Stimulated activated naive CD8-positive, alpha-beta T cell treated with anti-CD3 and anti-CD28 coated beads, Interleukin-15, amount 100 ng/mL, for 72 hours (primary cell): Measurements from ENCODE around the gene BDKRB2.
A peak's percentile ranks its signal among the peaks of the same experiment; 100 is the strongest.

Source experiments
- ATAC-seq: fragments of 150-1000 bp; cut with Tn5 transposase; 2 replicates; pipeline ENCODE4 v1.10.0; 2021; ENCODE audit warnings: mild to moderate bottlenecking, moderate library complexity
- DNase-seq, 2 donors: peaks; one replicate each; pipeline ENCODE4 v3.0.0; 2021 to 2022
- H3K27ac Mint-ChIP-seq, 2 donors: one replicate each; pipeline ENCODE4 v1.8.0; 2022; ENCODE audit warnings: mild to moderate bottlenecking in 2 of 2, mixed read lengths in 2 of 2, moderate library complexity in 2 of 2
- H3K27me3 Mint-ChIP-seq: one replicate; pipeline ENCODE4 v1.8.0; 2022; ENCODE audit warnings: mixed read lengths
- H3K4me1 Mint-ChIP-seq: one replicate; pipeline ENCODE4 v1.8.0; 2022; ENCODE audit warnings: mild to moderate bottlenecking, mixed read lengths
- H3K4me3 Mint-ChIP-seq, 2 donors: one replicate each; pipeline ENCODE4 v1.8.0; 2022; ENCODE audit warnings: mild to moderate bottlenecking in 2 of 2, mixed read lengths in 2 of 2, moderate library complexity in 1 of 2
- H3K9me3 Mint-ChIP-seq, 2 donors: one replicate each; pipeline ENCODE4 v1.8.0; 2022; ENCODE audit warnings: mixed read lengths in 2 of 2

BDKRB2 gene

GRCh38 chr14:96272777-96273473 lies 68.3 kb downstream of the BDKRB2 start:
- H3K27me3 Mint-ChIP-seq = no peaks in the 10 kb centered on the region
- H3K27ac Mint-ChIP-seq = no peak overlapping the region
- H3K4me3 Mint-ChIP-seq = no peak overlapping the region
- ATAC-seq = no peak
- peaks cover 3 to 15% of the 10 kb centered on the region in 2 donors for H3K9me3 Mint-ChIP-seq
- peaks cover 4% of the 10 kb centered on the region for H3K4me1 Mint-ChIP-seq
- DNase-seq = no peak

DNA sequence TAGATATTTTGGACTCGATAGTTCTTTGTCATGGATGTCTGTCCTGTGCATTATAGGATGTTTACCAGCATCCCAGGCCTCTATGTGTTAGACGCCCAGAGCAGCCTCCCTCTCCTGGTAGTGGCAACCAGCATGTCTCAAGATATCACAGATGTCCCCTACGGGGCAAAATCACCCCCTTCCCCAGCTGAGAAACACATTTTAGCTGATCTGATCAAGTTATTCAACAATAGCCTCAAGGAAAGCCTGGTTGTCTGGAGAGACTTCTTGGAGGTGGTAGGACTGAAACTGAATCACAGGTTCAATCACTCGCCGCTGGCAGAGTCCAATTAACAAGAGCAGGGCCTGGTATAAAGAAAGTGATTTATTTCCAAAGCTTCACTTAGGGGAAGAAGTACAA lies 69.0 kb downstream of the BDKRB2 start:
- Mint-ChIP-seq H3K4me3 (no peak overlapping the region), H3K27ac (no peak overlapping the region), H3K9me3 (peaks cover 4 to 20% of the 10 kb centered on the region in 2 donors), H3K27me3 (no peaks in the 10 kb centered on the region), H3K4me1 (peaks cover 4% of the 10 kb centered on the region)
- no peak for ATAC-seq
- DNase-seq = no peak

GRCh38 chr14:96274122-96274521 lies 69.5 kb downstream of the BDKRB2 start:
- Mint-ChIP-seq H3K4me3 (no peak overlapping the region), H3K9me3 (peaks cover 4 to 25% of the 10 kb centered on the region in 2 donors), H3K27me3 (no peaks in the 10 kb centered on the region), H3K4me1 (peaks cover 4% of the 10 kb centered on the region), H3K27ac (no peak overlapping the region)
- DNase-seq = no peak
- no peak for ATAC-seq

GRCh38 chr14:96274543-96274942 lies 69.9 kb downstream of the BDKRB2 start:
- Mint-ChIP-seq H3K4me3 (no peak overlapping the region), H3K9me3 (peaks cover 4 to 28% of the 10 kb centered on the region in 2 donors), H3K27me3 (no peaks in the 10 kb centered on the region), H3K27ac (no peak overlapping the region), H3K4me1 (peaks cover 4% of the 10 kb centered on the region)
- ATAC-seq (no peak), DNase-seq (no peak)

DNA sequence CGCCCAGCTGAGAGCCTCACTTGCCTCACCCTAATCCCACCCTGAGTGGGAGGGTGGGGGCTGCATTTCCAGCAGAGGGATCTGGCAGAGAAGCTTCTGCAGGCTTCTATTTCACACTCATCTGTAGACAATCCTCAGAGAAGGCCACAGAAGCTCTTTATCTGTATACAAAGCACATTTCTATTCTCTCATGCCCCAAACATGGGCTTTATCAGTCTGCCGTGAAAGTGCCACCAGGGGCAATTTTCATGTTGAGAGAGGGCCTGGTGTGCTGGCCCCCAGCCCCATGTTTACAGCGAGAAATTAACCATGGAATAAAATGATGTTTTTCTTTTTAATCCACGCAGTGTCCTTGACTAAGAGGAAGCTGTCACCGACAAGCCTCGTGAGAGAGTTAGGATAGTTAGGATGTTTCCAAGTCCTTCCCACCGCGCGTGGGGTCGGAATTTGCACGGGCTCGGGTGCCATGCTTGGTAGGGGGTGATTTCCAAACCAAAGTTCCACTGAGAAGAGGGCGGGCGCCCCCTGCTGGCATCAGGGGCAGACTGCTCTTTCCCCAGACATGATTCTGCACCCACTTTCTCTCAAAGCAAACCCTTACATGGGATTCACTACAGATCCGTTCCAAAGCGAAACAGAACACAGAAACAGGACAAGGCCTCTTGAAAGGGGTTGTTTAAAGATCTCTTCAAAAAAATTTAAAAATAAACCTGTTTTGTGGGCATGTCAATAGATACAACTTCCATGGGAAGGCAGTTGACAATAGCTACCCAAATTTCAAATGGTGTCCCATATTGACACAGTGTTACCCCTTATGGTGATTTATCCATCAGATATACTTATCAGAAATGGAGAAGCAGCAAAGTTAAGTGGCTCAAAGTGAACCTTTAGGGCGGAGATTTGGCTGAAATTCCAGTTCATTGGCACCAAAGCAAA lies 70.8 kb downstream of the BDKRB2 start:
- no peak overlapping the region for H3K4me3 Mint-ChIP-seq
- peak; percentile 69 for ATAC-seq
- peak; percentile 58 to 64 for DNase-seq
- peaks cover 4 to 28% of the 10 kb centered on the region in 2 donors for H3K9me3 Mint-ChIP-seq
- no peaks in the 10 kb centered on the region for H3K27me3 Mint-ChIP-seq
- no peak overlapping the region for H3K27ac Mint-ChIP-seq
- peaks cover 4% of the 10 kb centered on the region for H3K4me1 Mint-ChIP-seq

DNA sequence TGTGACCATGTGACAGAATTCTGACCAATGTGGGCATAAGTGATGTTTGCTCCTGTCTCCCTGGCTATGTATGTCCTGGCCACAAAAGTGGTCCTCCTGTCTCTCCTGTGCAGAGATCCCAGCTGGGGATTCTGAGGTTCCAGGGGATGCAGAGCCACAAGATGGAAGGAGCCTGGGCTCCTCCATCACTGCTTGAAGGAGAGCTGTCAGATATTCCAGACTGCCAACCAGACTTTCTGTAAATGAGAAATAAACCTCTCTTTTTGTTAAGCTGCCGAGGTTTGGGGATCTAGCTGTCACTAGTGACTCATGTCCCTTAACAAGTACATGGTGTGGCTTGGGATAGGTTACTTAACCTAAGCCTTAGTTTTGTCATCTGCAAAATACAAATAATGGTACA lies 73.3 kb downstream of the BDKRB2 start:
- ATAC-seq (no peak), DNase-seq (no peak)
- no peak overlapping the region for H3K27ac Mint-ChIP-seq
- peaks cover 4 to 18% of the 10 kb centered on the region in 2 donors for H3K9me3 Mint-ChIP-seq
- peaks cover 4% of the 10 kb centered on the region for H3K4me1 Mint-ChIP-seq
- H3K27me3 Mint-ChIP-seq = no peaks in the 10 kb centered on the region
- no peak overlapping the region for H3K4me3 Mint-ChIP-seq

DNA sequence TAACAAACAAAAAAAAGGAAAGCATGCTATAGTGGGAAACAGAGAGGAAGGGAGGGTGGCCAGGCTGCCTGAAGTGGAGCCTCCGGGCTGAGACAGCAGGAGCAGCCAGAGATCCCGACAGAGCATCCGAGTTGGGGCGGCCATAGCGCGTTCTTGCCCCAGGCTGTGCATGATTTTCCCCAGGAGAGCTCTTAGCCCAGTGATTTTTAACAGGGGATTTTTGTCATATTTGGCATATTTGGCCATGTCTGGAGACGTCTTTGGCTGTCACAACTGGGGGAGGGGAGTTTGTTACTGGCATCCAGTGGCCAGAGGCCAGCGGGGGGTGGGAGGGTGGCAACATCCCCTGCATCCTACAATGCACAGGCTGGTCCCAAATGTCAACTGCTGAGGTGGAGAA lies 74.9 kb downstream of the BDKRB2 start:
- no peaks in the 10 kb centered on the region for H3K27me3 Mint-ChIP-seq

DNA sequence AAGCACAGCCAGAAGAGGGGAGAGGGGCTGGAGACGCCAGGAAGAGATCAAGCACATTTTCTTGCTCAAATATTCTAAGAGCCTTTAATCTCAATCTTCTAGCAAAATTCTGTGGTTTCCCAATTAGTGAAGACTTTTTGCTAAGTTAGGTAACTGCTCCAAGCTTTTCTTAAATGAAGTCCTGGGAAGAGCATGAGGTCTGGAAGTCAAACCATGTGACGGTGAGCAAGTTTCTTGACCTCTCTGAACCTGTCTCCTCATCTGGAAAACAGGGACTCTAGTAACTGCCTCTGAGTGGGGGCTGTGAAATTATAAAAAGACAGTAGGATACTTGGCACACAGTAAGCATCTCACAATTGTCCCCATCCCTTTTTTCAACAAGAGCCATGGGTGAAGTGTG lies 75.5 kb downstream of the BDKRB2 start:
- Mint-ChIP-seq H3K4me3 (no peak overlapping the region), H3K9me3 (peaks cover 4 to 18% of the 10 kb centered on the region in 2 donors), H3K27ac (no peak overlapping the region), H3K27me3 (no peaks in the 10 kb centered on the region), H3K4me1 (peaks cover 4% of the 10 kb centered on the region)
- ATAC-seq = no peak
- DNase-seq = no peak

More for the DNA sequence above, 74.9 kb downstream of the BDKRB2 start:
- Mint-ChIP-seq H3K27ac (no peak overlapping the region), H3K9me3 (peaks cover 4 to 18% of the 10 kb centered on the region in 2 donors), H3K4me3 (no peak overlapping the region), H3K4me1 (peaks cover 4% of the 10 kb centered on the region)
- ATAC-seq (no peak), DNase-seq (no peak)

GRCh38 chr14:96281486-96281885 lies 76.8 kb downstream of the BDKRB2 start:
- Mint-ChIP-seq H3K27me3 (no peaks in the 10 kb centered on the region), H3K4me1 (no peaks in the 10 kb centered on the region), H3K4me3 (no peak overlapping the region), H3K9me3 (peaks cover 4 to 18% of the 10 kb centered on the region in 2 donors), H3K27ac (no peak overlapping the region)
- DNase-seq (no peak), ATAC-seq (no peak)

GRCh38 chr14:96284008-96284407 lies 79.4 kb downstream of the BDKRB2 start:
- Mint-ChIP-seq H3K27ac (no peak overlapping the region), H3K4me1 (no peaks in the 10 kb centered on the region), H3K27me3 (no peaks in the 10 kb centered on the region), H3K4me3 (no peak overlapping the region), H3K9me3 (peaks cover 0 to 4% of the 10 kb centered on the region in 2 donors)
- ATAC-seq = no peak
- DNase-seq = no peak

- Mint-ChIP-seq H3K4me3 (no peak overlapping the region), H3K27me3 (no peaks in the 10 kb centered on the region), H3K9me3 (no peaks in the 10 kb centered on the region), H3K27ac (no peak overlapping the region), H3K4me1 (no peaks in the 10 kb centered on the region)
- ATAC-seq (no peak), DNase-seq (no peak)
Observed at GRCh38 chr14:96284430-96284829, 79.8 kb downstream of the BDKRB2 start.

DNA sequence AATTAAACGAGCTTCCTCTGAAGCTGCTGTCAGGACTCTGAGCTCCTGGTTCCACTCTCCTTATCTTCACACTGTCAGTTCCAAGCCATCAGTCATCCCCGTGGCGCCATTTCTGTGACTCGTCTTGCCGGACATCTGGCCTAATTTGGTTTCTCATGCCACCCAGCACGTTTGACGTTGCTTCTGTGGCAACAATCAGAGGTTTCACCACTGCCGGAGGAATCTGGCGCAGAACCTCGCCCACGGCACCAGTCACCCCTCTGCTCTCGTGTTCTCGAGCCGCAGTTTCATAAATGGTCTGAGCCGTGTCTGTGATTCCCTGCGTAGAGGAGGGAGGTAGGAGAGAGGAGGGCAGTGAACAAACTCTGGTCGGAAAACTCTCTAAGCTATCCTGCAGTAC lies 81.0 kb downstream of the BDKRB2 start:
- Mint-ChIP-seq H3K4me3 (no peak overlapping the region), H3K27ac (no peak overlapping the region)
- no peak for ATAC-seq

DNA sequence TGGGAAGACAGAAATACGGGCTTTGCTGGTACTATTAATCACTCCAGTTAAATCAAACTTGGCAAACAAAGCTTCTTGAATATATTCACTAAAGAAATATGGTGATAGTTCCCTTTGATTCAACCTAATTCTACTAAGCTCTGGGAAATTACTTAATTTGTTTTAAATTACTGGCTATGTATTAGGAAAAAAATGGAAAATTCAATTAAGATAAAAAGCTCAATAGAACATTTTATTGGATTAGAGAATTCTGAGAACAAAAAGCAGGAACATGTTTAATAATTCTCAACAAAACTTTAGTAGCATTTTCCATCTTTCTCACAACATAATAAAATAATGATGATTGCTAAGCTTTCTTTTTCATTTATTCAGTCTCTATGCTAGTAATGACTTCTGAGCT lies 81.6 kb downstream of the BDKRB2 start:
- H3K9me3 Mint-ChIP-seq = no peaks in the 10 kb centered on the region
- DNase-seq (no peak), ATAC-seq (no peak)
- H3K4me3 Mint-ChIP-seq = no peak overlapping the region
- H3K4me1 Mint-ChIP-seq = no peaks in the 10 kb centered on the region
- no peaks in the 10 kb centered on the region for H3K27me3 Mint-ChIP-seq
- no peak overlapping the region for H3K27ac Mint-ChIP-seq

More for the DNA sequence above, 81.0 kb downstream of the BDKRB2 start:
- H3K9me3 Mint-ChIP-seq = no peaks in the 10 kb centered on the region
- H3K27me3 Mint-ChIP-seq = no peaks in the 10 kb centered on the region
- DNase-seq = no peak
- H3K4me1 Mint-ChIP-seq = no peaks in the 10 kb centered on the region

- Mint-ChIP-seq H3K9me3 (no peaks in the 10 kb centered on the region), H3K4me1 (no peaks in the 10 kb centered on the region), H3K27ac (peak overlapping the region; percentile 61 to 83), H3K4me3 (no peak overlapping the region), H3K27me3 (no peaks in the 10 kb centered on the region)
- DNase-seq (no peak), ATAC-seq (no peak)
Observed at GRCh38 chr14:96287856-96288255, 83.2 kb downstream of the BDKRB2 start.
